WERI-Rb-1 (cell line): Measurements from ENCODE around the gene KRI1.

Source experiments
- DNase-seq: peaks from one replicate; pipeline ENCODE4 v3.0.0-alpha.2; 2020
- H3K27ac ChIP-seq: fragments of 250-450 bp; sonication (Bioruptor Pico); 2 replicates; pipeline ENCODE4 v1.5.1; 2020; ENCODE audit warnings: mild to moderate bottlenecking, moderate library complexity
- H3K27me3 ChIP-seq: fragments of 250-450 bp; sonication (Bioruptor Pico); 2 replicates; pipeline ENCODE4 v1.5.1; 2021; ENCODE audit warnings: mild to moderate bottlenecking, low read depth, moderate library complexity; ENCODE audit not compliant: insufficient read depth, severe bottlenecking
- H3K36me3 ChIP-seq: fragments of 250-450 bp; sonication (Bioruptor Pico); 2 replicates; pipeline ENCODE4 v1.5.1; 2020; ENCODE audit warnings: mild to moderate bottlenecking, moderate library complexity
- H3K4me3 ChIP-seq: 2 replicates; pipeline ENCODE4 v1.5.1; 2011; ENCODE audit warnings: low read depth, mild to moderate bottlenecking, control low read depth, low read length
- H3K9me3 ChIP-seq: fragments of 250-450 bp; sonication (Bioruptor Pico); 2 replicates; pipeline ENCODE4 v1.5.1; 2021; ENCODE audit warnings: mild to moderate bottlenecking, moderate library complexity; ENCODE audit not compliant: severe bottlenecking
- TF ChIP-seq, protein P1 (sequence below): IDR thresholded peaks from 2 replicates; pipeline ENCODE4 v1.5.1; 2011; ENCODE audit warnings: low read depth, mild to moderate bottlenecking, control low read depth, inconsistent platforms, low read length

The KRI1 gene

DNA sequence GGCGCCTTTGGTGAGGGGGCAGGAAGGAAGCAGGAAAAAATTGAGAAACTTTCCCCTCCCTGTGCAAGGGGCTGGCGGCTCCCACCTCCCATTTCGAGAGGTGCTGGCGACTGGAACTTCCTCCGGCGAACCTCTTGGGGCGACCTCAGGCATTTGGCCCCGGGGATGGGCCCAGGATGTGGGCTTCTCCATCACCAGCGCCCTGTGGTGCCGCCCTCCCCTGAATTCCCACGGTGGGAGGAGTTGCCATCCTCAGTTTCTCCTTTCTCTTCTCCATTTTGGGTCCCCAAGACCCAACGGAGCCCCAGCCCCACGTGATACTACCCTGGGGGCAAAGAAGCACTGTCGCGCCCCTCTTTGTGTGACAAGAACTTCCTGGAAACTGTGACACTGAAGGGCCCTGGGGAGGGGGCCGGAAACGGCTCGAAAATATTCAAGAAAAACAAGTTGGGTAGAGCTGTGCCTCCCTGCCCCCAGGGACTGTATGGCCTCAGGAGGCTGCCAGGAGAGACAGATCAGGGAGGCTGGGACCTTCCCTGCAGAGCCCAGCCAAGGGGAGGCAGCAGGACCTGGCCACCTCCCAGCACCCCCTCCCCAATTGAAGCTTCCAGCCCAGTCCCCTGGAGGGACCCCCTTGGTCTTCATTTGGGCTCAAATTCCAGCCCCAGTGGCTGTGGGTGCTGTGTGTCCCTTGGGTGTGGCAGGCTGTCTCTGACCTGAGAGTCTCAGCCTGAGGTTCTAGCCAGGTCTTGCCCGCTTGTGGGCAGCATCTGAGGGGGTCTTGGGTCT, 37.5 kb upstream of the KRI1 start:
- H3K4me3 ChIP-seq: peak overlapping the region; percentile 69
- DNase-seq: no peak
- TF ChIP-seq, protein P1, sequence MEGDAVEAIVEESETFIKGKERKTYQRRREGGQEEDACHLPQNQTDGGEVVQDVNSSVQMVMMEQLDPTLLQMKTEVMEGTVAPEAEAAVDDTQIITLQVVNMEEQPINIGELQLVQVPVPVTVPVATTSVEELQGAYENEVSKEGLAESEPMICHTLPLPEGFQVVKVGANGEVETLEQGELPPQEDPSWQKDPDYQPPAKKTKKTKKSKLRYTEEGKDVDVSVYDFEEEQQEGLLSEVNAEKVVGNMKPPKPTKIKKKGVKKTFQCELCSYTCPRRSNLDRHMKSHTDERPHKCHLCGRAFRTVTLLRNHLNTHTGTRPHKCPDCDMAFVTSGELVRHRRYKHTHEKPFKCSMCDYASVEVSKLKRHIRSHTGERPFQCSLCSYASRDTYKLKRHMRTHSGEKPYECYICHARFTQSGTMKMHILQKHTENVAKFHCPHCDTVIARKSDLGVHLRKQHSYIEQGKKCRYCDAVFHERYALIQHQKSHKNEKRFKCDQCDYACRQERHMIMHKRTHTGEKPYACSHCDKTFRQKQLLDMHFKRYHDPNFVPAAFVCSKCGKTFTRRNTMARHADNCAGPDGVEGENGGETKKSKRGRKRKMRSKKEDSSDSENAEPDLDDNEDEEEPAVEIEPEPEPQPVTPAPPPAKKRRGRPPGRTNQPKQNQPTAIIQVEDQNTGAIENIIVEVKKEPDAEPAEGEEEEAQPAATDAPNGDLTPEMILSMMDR: no peak
- no peaks in the 10 kb centered on the region for H3K27me3 ChIP-seq
- no peak overlapping the region for H3K27ac ChIP-seq
- H3K36me3 ChIP-seq: no peaks in the 10 kb centered on the region
- no peaks in the 10 kb centered on the region for H3K9me3 ChIP-seq

- Histone ChIP-seq H3K27me3 (no peaks in the 10 kb centered on the region), H3K27ac (peak overlapping the region; percentile 37; the same call in 1 of the 2 replicates), H3K9me3 (no peaks in the 10 kb centered on the region), H3K36me3 (no peaks in the 10 kb centered on the region), H3K4me3 (peak overlapping the region; percentile 69)
- TF ChIP-seq, protein P1: no peak
- DNase-seq: peak; percentile 77
These were observed 36.7 kb upstream of the KRI1 start for GRCh38 chr19:10602330-10603083.

GRCh38 chr19:10601999-10602329, 36.2 kb upstream of the KRI1 start:
- H3K9me3 ChIP-seq: no peaks in the 10 kb centered on the region
- no peaks in the 10 kb centered on the region for H3K36me3 ChIP-seq
- TF ChIP-seq, protein P1: no peak
- no peak overlapping the region for H3K27ac ChIP-seq
- DNase-seq: no peak
- H3K27me3 ChIP-seq: no peaks in the 10 kb centered on the region
- peak overlapping the region; percentile 2; the same call in 1 of the 2 replicates for H3K4me3 ChIP-seq

DNA sequence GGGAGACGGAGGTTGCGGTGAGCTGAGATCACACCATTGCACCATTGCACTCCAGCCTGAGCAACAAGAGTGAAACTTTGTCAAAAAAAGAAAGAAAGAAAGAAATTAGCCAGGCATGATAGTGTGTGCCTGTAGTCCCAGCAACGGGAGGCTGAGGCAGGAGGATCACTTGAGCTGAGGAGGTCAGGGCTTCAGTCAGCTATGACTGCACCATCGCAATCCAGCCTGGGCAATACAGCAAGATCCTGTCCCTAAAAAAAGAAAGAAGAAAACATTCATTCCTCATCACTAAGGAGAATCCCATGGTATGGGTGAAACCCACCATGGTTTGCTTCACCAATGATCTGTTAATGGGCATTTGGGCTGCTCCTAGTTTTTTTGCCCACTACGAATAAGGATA, 34.3 kb upstream of the KRI1 start:
- TF ChIP-seq, protein P1: no peak
- H3K27ac ChIP-seq: no peak overlapping the region
- H3K36me3 ChIP-seq: no peaks in the 10 kb centered on the region
- H3K27me3 ChIP-seq: no peaks in the 10 kb centered on the region
- DNase-seq: no peak
- no peaks in the 10 kb centered on the region for H3K9me3 ChIP-seq
- H3K4me3 ChIP-seq: no peak overlapping the region

DNA sequence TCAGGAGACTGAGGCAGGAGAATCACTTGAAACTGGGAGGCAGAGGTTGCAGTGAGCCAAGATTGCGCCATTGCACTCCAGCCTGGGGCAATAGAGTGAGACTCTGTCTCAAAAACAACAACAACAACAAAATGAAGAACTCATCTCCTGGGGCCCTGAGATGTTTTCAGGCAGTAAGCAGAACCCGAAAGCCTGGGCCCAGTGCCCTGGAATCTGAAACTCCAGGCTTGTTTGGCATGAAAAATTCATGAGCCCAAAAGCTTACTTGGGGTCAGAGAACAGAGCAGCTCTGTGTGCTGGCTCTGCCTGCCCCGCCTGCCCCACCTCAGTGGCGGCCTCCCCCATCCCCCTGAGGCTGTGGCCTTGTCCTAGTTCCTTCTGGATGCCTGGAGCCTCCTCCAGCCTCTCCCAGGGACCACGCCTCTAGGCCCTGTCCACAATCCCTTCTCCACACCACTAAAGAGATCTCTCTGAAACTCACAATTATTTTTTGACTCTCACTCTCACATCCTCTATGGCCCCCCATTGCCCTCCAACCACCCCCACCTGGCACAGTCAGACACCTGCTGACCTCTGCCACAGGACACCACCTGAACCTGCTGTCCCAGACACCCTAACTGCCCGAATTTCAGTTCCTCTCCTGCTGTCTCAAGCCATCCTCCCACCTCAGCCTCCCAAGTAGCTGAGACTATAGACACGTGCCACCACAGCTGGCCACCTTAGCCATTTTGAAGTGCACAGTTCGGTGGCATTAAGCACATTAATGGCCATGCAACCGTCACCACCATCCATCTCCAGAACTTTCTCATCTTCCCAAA, 28.2 kb upstream of the KRI1 start:
- Histone ChIP-seq H3K36me3 (no peaks in the 10 kb centered on the region), H3K27me3 (no peaks in the 10 kb centered on the region), H3K9me3 (no peaks in the 10 kb centered on the region), H3K27ac (no peak overlapping the region), H3K4me3 (no peak overlapping the region)
- TF ChIP-seq, protein P1: no peak
- no peak for DNase-seq
